HEK293 (cell line): ENCODE results near the gene CCDC88C.

Source experiments
- CTCF ChIA-PET: fragments of 350-600 bp; formaldehyde crosslinking; extraction: SDS; loops from one replicate; lab custom pipeline; 2021; ENCODE audit warnings: antibody characterized with exemption; lab: Yijun Ruan, JAX
- POLR2A ChIA-PET: fragments of 300-600 bp; formaldehyde crosslinking; extraction: SDS; loops from one replicate; lab custom pipeline; 2020; ENCODE audit warnings: antibody characterized with exemption, inconsistent platforms; lab: Yijun Ruan, JAX
- H3K27ac ChIP-seq: fragments of 200-500 bp; sonication (Bioruptor generic); 2 replicates; pipeline ENCODE4 v1.5.1; 2014; ENCODE audit warnings: low read depth, low read length, control low read depth, inconsistent platforms; ENCODE audit errors: extremely low read depth
- H3K36me3 ChIP-seq, 2 experiments: fragments of 200-500 bp in 1 of 2; sonication (Bioruptor generic) in 1 of 2; 1 replicate in 1 of 2; 2 replicates in 1 of 2; pipeline ENCODE4 v1.5.1; 2014 to 2017; ENCODE audit warnings: inconsistent platforms in 2 of 2, low read length in 2 of 2; ENCODE audit not compliant: control insufficient read depth in 2 of 2, insufficient read depth in 1 of 2
- H3K4me1 ChIP-seq: fragments of 200-500 bp; sonication (Bioruptor generic); 2 replicates; pipeline ENCODE4 v1.5.1; 2014; ENCODE audit warnings: mild to moderate bottlenecking, low read length, inconsistent platforms; ENCODE audit not compliant: control insufficient read depth, insufficient read depth
- H3K4me3 ChIP-seq: 2 replicates; pipeline ENCODE4 v1.5.1; 2011; ENCODE audit warnings: low read depth, mild to moderate bottlenecking, control low read depth, low read length, moderate library complexity
- H3K9me3 ChIP-seq: fragments of 200-500 bp; sonication (Bioruptor generic); 2 replicates; pipeline ENCODE4 v1.5.1; 2014; ENCODE audit warnings: low read depth, low read length, inconsistent platforms; ENCODE audit not compliant: control insufficient read depth, insufficient read depth
- BCL11B ChIP-seq: fragments of 450-650 bp; formaldehyde crosslinking; IDR thresholded peaks from 2 replicates; pipeline ENCODE4 v1.5.1; 2016; ENCODE audit warnings: low read depth, missing biosample characterization, missing genetic modification characterization
- HIC1 ChIP-seq: fragments of 450-650 bp; formaldehyde crosslinking; IDR thresholded peaks from 2 replicates; pipeline ENCODE4 v1.5.1; 2016; ENCODE audit warnings: missing biosample characterization, missing genetic modification characterization
- PATZ1 ChIP-seq: fragments of 450-650 bp; formaldehyde crosslinking; IDR thresholded peaks from 2 replicates; pipeline ENCODE4 v1.5.1; 2016; ENCODE audit warnings: missing biosample characterization, missing genetic modification characterization
- WT1 ChIP-seq: fragments of 450-650 bp; formaldehyde crosslinking; IDR thresholded peaks from 2 replicates; pipeline ENCODE4 v1.5.1; 2016; ENCODE audit warnings: missing biosample characterization, missing genetic modification characterization
- ZNF112 ChIP-seq: fragments of 450-650 bp; formaldehyde crosslinking; IDR thresholded peaks from 2 replicates; pipeline ENCODE4 v1.5.0; 2017; ENCODE audit warnings: missing biosample characterization, missing genetic modification characterization
- ZNF202 ChIP-seq: fragments of 450-650 bp; formaldehyde crosslinking; IDR thresholded peaks from 2 replicates; pipeline ENCODE4 v1.5.1; 2016; ENCODE audit warnings: missing biosample characterization, missing genetic modification characterization, borderline replicate concordance
- ZNF341 ChIP-seq: fragments of 450-650 bp; formaldehyde crosslinking; IDR thresholded peaks from 2 replicates; pipeline ENCODE4; 2016; ENCODE audit warnings: low read depth, missing biosample characterization, missing genetic modification characterization
- ZNF76 ChIP-seq: fragments of 450-650 bp; formaldehyde crosslinking; IDR thresholded peaks from 2 replicates; pipeline ENCODE4; 2016; ENCODE audit warnings: low read depth, missing biosample characterization, missing genetic modification characterization, borderline replicate concordance
- ZNF768 ChIP-seq: fragments of 450-650 bp; formaldehyde crosslinking; IDR thresholded peaks from 2 replicates; pipeline ENCODE4 v1.5.1; 2018; ENCODE audit warnings: missing biosample characterization, mild to moderate bottlenecking, missing genetic modification characterization
- TF ChIP-seq, protein P1 (sequence below): fragments of 450-650 bp; formaldehyde crosslinking; IDR thresholded peaks from 2 replicates; pipeline ENCODE4 v1.5.1; 2016; ENCODE audit warnings: missing biosample characterization, missing genetic modification characterization
- TF ChIP-seq, protein P2 (sequence below): fragments of 450-650 bp; formaldehyde crosslinking; IDR thresholded peaks from 2 replicates; pipeline ENCODE4 v1.5.1; 2016; ENCODE audit warnings: missing biosample characterization, missing genetic modification characterization

CCDC88C gene

DNA sequence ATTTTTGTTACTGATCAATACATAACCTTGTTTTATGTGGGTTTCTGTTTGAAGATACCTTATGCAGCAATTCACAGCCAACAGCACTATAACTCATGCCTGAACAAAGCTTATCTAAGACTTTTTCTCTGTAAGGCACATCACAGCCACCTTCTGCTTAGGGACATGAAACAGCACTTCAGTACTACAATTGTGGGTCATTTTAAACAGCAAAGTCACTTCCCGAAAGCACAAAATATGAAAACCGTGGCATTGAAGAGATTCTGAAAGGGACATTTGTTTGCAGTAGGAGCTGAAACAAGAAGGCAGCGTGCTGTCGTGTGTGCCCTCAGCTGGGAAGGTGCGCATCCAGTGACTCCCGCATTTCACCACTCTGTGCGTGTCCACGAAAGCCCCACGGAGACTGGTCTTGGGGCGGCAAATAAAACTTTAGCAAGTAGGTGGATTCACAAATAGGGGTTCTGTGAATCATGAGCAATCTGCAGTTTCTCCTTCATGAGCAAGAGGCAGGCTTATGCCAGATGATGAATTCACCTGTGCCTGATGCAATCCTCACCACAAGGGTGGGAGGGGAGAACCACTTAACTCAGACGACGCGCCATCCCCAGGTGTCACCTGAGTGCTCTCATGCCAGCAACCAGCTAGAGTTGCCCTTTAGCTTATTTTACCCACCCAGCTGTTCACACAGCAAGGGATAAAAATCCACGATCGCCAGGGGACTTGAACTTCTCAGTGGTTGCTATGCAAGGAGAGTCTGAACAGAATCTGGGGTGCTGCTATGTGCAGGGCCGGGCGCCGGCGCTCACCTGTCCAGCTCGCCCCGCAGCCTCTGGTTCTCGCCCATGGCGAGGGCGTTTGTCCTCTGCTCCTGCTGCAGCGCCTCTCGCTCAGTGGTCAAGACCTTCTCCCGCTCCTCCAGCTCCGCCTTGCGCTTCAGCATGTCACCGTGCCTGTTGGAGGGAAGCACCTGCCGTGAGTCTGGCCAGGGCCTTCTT is 118.2 kb downstream of the CCDC88C start (continued):
- TF ChIP-seq, protein P1, sequence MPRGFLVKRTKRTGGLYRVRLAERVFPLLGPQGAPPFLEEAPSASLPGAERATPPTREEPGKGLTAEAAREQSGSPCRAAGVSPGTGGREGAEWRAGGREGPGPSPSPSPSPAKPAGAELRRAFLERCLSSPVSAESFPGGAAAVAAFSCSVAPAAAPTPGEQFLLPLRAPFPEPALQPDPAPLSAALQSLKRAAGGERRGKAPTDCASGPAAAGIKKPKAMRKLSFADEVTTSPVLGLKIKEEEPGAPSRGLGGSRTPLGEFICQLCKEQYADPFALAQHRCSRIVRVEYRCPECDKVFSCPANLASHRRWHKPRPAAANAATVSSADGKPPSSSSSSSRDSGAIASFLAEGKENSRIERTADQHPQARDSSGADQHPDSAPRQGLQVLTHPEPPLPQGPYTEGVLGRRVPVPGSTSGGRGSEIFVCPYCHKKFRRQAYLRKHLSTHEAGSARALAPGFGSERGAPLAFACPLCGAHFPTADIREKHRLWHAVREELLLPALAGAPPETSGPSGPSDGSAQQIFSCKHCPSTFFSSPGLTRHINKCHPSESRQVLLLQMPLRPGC (tag by site-specific recombination) = no peak
- TF ChIP-seq ZNF112 (tag by site-specific recombination) (no peak), WT1 (tag by site-specific recombination) (no peak)

GRCh38 chr14:91298576-91298975 is 119.0 kb downstream of the CCDC88C start:
- H3K4me3 ChIP-seq = no peak overlapping the region
- H3K27ac ChIP-seq = no peak overlapping the region
- no peak for TF ChIP-seq PATZ1
- TF ChIP-seq, protein P2, sequence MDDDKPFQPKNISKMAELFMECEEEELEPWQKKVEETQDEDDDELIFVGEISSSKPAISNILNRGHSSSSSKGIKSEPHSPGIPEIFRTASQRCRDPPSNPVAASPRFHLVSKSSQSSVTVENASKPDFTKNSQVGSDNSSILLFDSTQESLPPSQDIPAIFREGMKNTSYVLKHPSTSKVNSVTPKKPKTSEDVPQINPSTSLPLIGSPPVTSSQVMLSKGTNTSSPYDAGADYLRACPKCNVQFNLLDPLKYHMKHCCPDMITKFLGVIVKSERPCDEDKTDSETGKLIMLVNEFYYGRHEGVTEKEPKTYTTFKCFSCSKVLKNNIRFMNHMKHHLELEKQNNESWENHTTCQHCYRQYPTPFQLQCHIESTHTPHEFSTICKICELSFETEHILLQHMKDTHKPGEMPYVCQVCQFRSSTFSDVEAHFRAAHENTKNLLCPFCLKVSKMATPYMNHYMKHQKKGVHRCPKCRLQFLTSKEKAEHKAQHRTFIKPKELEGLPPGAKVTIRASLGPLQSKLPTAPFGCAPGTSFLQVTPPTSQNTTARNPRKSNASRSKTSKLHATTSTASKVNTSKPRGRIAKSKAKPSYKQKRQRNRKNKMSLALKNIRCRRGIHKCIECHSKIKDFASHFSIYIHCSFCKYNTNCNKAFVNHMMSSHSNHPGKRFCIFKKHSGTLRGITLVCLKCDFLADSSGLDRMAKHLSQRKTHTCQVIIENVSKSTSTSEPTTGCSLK = no peak
- TF ChIP-seq ZNF202 = no peak
- no peak for TF ChIP-seq ZNF76 (tag by site-specific recombination)
- TF ChIP-seq ZNF341 (tag by site-specific recombination) = no peak
- no peak for TF ChIP-seq HIC1 (tag by site-specific recombination)
- H3K4me1 ChIP-seq = no peaks in the 10 kb centered on the region
- H3K36me3 ChIP-seq = peaks cover 4 to 57% of the 10 kb centered on the region in 2 experiments; a peak in 2 of 3 replicates
- ChIA-PET POLR2A (no interaction called here), CTCF (interaction anchor here (1.8 kb wide), 1 partner anchor 11 kb away, joined by 10 read pairs; no protein-coding TSS in a partner anchor)
- H3K9me3 ChIP-seq = no peaks in the 10 kb centered on the region

GRCh38 chr14:91297081-91297711 is 120.4 kb downstream of the CCDC88C start:
- no peaks in the 10 kb centered on the region for H3K4me1 ChIP-seq
- ChIA-PET POLR2A (interaction anchor here (0.6 to 0.9 kb wide), 2 partner anchors 10 to 13 kb away, joined by 3 read pairs; no protein-coding TSS in a partner anchor), CTCF (interaction anchor here (0.6 to 1.8 kb wide), 3 partner anchors 10 to 123 kb away, joined by 3 to 10 read pairs (median 4); no protein-coding TSS in a partner anchor)
- no peak overlapping the region for H3K4me3 ChIP-seq
- H3K36me3 ChIP-seq = peaks cover 4 to 63% of the 10 kb centered on the region in 2 experiments; a peak in 2 of 3 replicates
- H3K9me3 ChIP-seq = no peaks in the 10 kb centered on the region
- no peak for TF ChIP-seq BCL11B (tag by site-specific recombination)
- 0 out of 2 replicates have a peak, but pooled peaks have one; percentile 45 for TF ChIP-seq ZNF768 (tag by site-specific recombination)
- H3K27ac ChIP-seq = no peak overlapping the region
